ENCODE results near the gene GUCA2A.
"Not testable (repeated sequence)": the region's sequence is repeated elsewhere in the genome, so short reads cannot be mapped to it uniquely, and the experiment has no call there.

Gene GUCA2A, protein sequence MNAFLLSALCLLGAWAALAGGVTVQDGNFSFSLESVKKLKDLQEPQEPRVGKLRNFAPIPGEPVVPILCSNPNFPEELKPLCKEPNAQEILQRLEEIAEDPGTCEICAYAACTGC

DNA sequence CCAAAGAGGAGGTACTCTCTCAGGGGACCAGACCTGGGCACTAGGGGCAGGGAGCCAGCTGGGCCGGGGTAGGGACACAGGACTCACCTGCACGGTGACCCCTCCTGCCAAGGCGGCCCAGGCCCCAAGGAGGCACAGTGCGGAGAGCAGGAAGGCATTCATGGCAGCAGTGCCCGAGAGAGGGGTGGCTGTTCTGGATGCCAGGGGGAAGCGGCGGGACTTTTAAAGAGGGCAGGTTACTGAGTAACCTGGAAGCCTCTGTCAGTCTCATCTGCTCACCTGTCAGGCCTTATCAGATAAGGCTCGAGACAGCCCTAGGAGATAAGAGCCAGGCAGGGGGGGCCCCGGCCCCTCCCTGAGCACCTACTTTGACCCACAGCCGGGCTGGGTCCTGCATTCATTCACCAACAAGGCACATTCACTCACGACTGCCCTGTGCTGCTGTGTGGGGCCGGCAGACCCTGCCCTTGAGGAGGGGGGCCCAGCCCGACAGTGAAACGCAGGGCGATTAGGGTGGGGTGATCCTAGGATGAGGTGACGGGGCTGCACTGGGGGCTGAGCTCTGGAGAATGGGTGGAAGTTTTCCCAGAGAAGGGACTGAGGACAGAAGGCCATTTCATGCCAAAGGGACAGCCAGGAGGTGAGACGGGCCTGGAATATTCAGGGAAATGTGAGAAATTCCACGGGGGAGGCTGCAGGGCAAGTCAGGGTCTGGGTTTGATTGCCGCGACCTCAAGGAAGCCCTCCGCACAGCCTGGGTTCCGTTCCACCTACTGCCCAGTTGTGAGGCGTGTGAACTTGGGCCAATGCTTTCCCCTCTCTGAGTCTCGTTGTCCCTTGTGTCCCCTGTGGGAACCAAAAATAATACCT, at the start of gene GUCA2A:
GUCA2A (minus strand) TSS at position 195 of the 870 bp plus-strand sequence; CDS start at position 162, 33 bp downstream.
- no peak for DNase-seq (ENCODE audit: low spot score)

- peak; percentile 85 for DNase-seq (ENCODE audit: low spot score)
Measured at GRCh38 chr1:42211224-42211623, 46.7 kb upstream of the GUCA2A start.

DNA sequence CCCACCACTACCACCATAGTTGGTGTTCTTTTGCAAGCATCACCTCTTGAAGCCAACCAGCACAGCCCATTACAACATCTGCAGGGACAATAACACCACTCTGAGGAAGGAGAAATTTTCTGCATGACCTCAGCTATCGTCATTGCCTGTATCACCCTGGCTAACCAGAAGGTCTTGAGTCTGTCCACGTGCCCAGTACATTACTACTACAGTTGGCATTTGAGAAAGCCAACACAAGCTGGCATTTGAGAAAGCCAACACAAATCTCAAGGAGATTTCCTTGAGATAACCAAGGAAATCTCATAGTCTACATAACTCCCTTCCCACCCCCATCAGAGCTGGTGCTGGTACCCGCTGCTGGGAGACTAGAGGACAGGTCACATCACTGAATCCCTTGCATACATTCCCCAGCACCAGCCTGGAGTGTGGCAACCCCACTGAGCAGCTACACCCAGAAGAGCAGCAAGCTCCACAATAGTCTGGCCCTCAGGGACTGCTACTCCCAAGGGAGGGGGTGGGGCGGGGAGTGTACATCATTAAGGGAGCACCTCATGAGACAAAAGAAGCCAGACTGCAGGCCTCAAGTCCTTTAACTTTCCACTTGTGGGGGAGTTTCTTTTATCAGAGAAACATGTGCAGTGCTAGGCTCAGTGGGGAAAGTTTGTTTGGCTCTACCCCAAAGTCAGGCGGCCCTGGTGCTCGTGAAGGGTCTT, 46.0 kb upstream of the GUCA2A start:
- no peak for DNase-seq (ENCODE audit: low spot score)

- DNase-seq (ENCODE audit: low spot score), result no peak
Measured at GRCh38 chr1:42209526-42210251, 45.1 kb upstream of the GUCA2A start.

GRCh38 chr1:42206930-42207329, 42.4 kb upstream of the GUCA2A start:
- not testable (repeated sequence) for DNase-seq (ENCODE audit: low spot score)

DNA sequence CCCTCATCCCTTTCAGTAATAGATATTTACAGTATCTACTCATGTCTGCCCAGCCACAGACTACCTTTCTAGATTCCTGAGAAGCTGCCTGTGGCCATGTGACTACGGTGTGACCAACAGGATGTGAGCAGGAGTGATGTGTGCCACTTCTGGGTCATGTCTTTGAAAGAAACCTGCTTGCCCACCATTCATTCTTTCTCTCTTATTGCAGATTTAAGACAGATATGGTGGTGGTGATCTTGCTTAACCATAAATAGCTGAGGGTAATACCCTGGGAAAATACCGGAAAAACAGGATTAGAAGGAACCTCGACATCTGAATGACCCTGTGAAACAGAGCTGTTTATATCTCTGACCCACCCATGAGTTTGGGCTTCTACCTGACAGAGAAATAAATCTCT, 41.6 kb upstream of the GUCA2A start:
- peak; percentile 36 for DNase-seq (ENCODE audit: low spot score)

- DNase-seq (ENCODE audit: low spot score), result no peak
Measured at GRCh38 chr1:42201986-42202385, 37.4 kb upstream of the GUCA2A start.

- DNase-seq (ENCODE audit: low spot score), result no peak
Measured at GRCh38 chr1:42198251-42198650, 33.7 kb upstream of the GUCA2A start.

GRCh38 chr1:42195841-42196240, 31.3 kb upstream of the GUCA2A start:
- DNase-seq (ENCODE audit: low spot score), result no peak

DNA sequence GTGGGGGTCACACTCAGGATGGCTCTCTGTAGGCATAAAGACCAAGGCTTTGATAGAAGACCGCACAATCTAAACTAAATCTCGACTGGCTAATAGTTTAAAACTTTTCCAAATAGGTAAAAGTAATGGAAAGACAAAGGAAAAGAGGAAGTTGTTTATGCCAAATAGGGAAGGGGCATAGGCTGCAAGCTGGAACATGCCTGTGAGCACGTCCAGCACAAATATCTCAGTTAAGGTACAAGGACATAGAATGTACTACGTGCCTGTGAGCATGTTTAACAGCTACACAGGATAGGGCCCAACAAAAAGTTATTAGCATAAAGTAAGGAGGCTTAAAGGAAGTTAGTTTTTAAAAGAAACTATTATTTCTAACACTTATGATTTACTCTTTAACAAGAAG, 27.6 kb upstream of the GUCA2A start:
- no peak for DNase-seq (ENCODE audit: low spot score)

GRCh38 chr1:42191319-42191718, 26.8 kb upstream of the GUCA2A start:
- no peak for DNase-seq (ENCODE audit: low spot score)

- DNase-seq (ENCODE audit: low spot score), result no peak
Measured at GRCh38 chr1:42189931-42190853, 25.6 kb upstream of the GUCA2A start.

- no peak for DNase-seq (ENCODE audit: low spot score)
Measured at GRCh38 chr1:42186152-42186551, 21.6 kb upstream of the GUCA2A start.

- DNase-seq (ENCODE audit: low spot score), result no peak
Measured at GRCh38 chr1:42184616-42185015, 20.1 kb upstream of the GUCA2A start.

GRCh38 chr1:42183957-42184268, 19.4 kb upstream of the GUCA2A start:
- no peak for DNase-seq (ENCODE audit: low spot score)

DNA sequence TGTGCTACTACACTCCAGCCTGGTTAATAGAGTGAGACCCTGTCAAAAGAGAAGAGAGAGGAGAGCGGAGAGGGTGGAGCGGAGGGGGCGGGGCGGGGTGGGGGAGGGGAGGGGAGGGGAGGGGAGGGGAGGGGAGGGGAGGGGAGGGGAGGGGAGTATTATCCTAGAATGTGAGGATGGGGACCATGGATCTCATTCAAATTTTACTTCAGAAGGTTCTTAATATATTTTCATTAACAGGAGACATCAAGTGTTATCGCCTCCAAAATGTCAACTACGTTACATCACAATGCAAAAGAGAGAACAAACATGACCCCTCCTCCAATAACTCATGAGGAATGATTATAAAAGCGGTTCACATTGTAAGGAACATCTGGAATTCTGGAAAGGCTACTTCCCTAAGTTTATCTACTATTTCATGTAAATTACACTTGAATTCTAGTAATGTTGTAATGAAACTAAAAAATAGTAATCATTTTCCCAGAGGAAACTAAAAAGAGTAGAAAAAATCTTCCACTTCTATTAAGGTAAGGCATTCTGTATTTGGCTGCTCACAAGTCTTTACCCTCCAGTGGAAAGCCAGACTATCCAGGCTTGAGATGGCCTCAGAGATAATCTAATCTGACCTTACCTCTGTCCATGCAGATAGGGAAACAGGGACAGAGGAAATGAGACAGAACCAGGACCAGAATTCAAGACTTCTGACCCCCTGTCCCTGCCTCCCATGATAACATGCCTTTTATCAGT, 18.8 kb upstream of the GUCA2A start:
- DNase-seq (ENCODE audit: low spot score), result no peak

- no peak for DNase-seq (ENCODE audit: low spot score)
Measured at GRCh38 chr1:42181687-42182086, 17.1 kb upstream of the GUCA2A start.

DNA sequence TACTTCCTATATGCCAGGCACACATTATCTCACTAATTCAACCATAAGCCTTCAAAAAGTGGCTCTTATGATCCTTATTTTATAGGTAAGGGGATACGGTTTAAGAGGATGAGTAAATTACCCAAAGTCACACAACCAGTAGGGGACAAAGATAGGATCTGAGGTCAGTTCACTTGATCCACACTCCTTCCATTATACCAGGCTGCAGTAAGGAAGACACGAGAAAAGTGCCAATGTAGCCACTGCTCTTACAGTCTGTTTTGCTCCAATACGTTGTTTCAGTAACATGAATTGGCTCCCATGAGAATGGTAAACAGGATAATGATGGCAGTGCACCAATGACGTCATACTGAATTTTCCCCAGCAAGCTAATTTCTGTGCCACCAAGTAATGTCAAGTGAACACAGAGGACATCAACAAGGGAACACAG, 15.4 kb upstream of the GUCA2A start:
- DNase-seq (ENCODE audit: low spot score), result no peak

DNA sequence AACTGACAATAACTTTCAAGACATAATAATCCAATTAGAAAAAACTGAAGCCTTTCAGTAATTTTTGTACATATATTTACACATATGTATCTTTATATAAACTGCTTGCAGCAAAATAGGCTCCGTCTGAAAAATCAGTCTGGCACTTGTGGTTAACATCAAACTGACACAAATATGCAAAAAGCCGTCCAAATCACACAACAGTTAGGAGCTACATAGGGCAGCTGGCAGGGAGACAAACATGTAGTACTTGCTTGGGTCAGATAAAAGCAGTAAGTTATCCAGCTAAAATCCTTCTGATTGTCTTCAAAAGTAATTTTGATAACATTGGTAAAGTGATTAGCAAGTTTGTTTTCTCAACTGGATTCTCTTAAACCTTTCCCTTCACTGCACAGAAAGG, 14.7 kb upstream of the GUCA2A start:
- no peak for DNase-seq (ENCODE audit: low spot score)

GRCh38 chr1:42178249-42178648, 13.7 kb upstream of the GUCA2A start:
- no peak for DNase-seq (ENCODE audit: low spot score)

- peak; percentile 46 for DNase-seq (ENCODE audit: low spot score)
Measured at GRCh38 chr1:42177541-42177981, 13.0 kb upstream of the GUCA2A start.
